Measurements from ENCODE around the gene SPACA7. TPM values are rescaled to one million over a fixed set of nuclear protein-coding genes. Genes with fewer than 3 reads are reported as not detected.
"Not testable (repeated sequence)": the region's sequence is repeated elsewhere in the genome, so short reads cannot be mapped to it uniquely, and the experiment has no call there.

Gene SPACA7
- total RNA-seq, 1 experiment from 2014 or later, result not detected

- no peak for DNase-seq (ENCODE audit: low spot score)
- in situ Hi-C loops (cut with HindIII; ENCODE audit: low sequenced_read_pairs), result no loop called here
These were observed 27.4 kb upstream of the SPACA7 start for GRCh38 chr13:112348642-112349345.

GRCh38 chr13:112349681-112350080 is 26.5 kb upstream of the SPACA7 start:
- no peak for DNase-seq (ENCODE audit: low spot score)
- in situ Hi-C loops (cut with HindIII; ENCODE audit: low sequenced_read_pairs), result no loop called here

GRCh38 chr13:112350300-112350699 is 25.9 kb upstream of the SPACA7 start:
- DNase-seq (ENCODE audit: low spot score), result no peak
- in situ Hi-C loops (cut with HindIII; ENCODE audit: low sequenced_read_pairs), result no loop called here

- DNase-seq (ENCODE audit: low spot score), result no peak
- in situ Hi-C loops (cut with HindIII; ENCODE audit: low sequenced_read_pairs), result no loop called here
These were observed 24.3 kb upstream of the SPACA7 start for GRCh38 chr13:112351825-112352224.

- DNase-seq (ENCODE audit: low spot score), result no peak
- in situ Hi-C loops (cut with HindIII; ENCODE audit: low sequenced_read_pairs), result no loop called here
These were observed 22.3 kb upstream of the SPACA7 start for GRCh38 chr13:112353856-112354255.

GRCh38 chr13:112354330-112355273 is 21.6 kb upstream of the SPACA7 start:
- in situ Hi-C loops (cut with HindIII; ENCODE audit: low sequenced_read_pairs), result no loop called here
- DNase-seq (ENCODE audit: low spot score), result no peak

- in situ Hi-C loops (cut with HindIII; ENCODE audit: low sequenced_read_pairs), result no loop called here
These were observed 20.8 kb upstream of the SPACA7 start for GRCh38 chr13:112355274-112355838.

GRCh38 chr13:112356190-112356589 is 20.0 kb upstream of the SPACA7 start:
- in situ Hi-C loops (cut with HindIII; ENCODE audit: low sequenced_read_pairs), result no loop called here
- DNase-seq (ENCODE audit: low spot score), result no peak

More at GRCh38 chr13:112355274-112355838, 20.8 kb upstream of the SPACA7 start:
- DNase-seq (ENCODE audit: low spot score), result no peak

- in situ Hi-C loops (cut with HindIII; ENCODE audit: low sequenced_read_pairs), result no loop called here
- no peak for DNase-seq (ENCODE audit: low spot score)
These were observed 18.0 kb upstream of the SPACA7 start for GRCh38 chr13:112358156-112358555.

- in situ Hi-C loops (cut with HindIII; ENCODE audit: low sequenced_read_pairs), result no loop called here
- no peak for DNase-seq (ENCODE audit: low spot score)
These were observed 14.1 kb upstream of the SPACA7 start for GRCh38 chr13:112362021-112362420.

GRCh38 chr13:112363867-112364528 is 12.2 kb upstream of the SPACA7 start:
- no peak for DNase-seq (ENCODE audit: low spot score)

GRCh38 chr13:112366907-112367646 is 9.1 kb upstream of the SPACA7 start:
- DNase-seq (ENCODE audit: low spot score), result no peak
- in situ Hi-C loops (cut with HindIII; ENCODE audit: low sequenced_read_pairs), result no loop called here

More at GRCh38 chr13:112363867-112364528, 12.2 kb upstream of the SPACA7 start:
- in situ Hi-C loops (cut with HindIII; ENCODE audit: low sequenced_read_pairs), result no loop called here

- in situ Hi-C loops (cut with HindIII; ENCODE audit: low sequenced_read_pairs), result no loop called here
- no peak for DNase-seq (ENCODE audit: low spot score)
These were observed 7.3 kb upstream of the SPACA7 start for GRCh38 chr13:112368883-112369282.

- no peak for DNase-seq (ENCODE audit: low spot score)
- in situ Hi-C loops (cut with HindIII; ENCODE audit: low sequenced_read_pairs), result no loop called here
These were observed 5.8 kb upstream of the SPACA7 start for GRCh38 chr13:112370311-112370710.

- no peak for DNase-seq (ENCODE audit: low spot score)
These were observed 1.9 kb upstream of the SPACA7 start for GRCh38 chr13:112374271-112374670.

GRCh38 chr13:112391746-112392145 is 15.6 kb downstream of the SPACA7 start:
- DNase-seq (ENCODE audit: low spot score), result no peak

More at GRCh38 chr13:112374271-112374670, 1.9 kb upstream of the SPACA7 start:
- in situ Hi-C loops (cut with HindIII; ENCODE audit: low sequenced_read_pairs), result no loop called here

GRCh38 chr13:112392719-112393118 is 16.6 kb downstream of the SPACA7 start:
- in situ Hi-C loops (cut with HindIII; ENCODE audit: low sequenced_read_pairs), result no loop called here
- no peak for DNase-seq (ENCODE audit: low spot score)

More at GRCh38 chr13:112391746-112392145, 15.6 kb downstream of the SPACA7 start:
- in situ Hi-C loops (cut with HindIII; ENCODE audit: low sequenced_read_pairs), result no loop called here

- DNase-seq (ENCODE audit: low spot score); in situ Hi-C loops (cut with HindIII; ENCODE audit: low sequenced_read_pairs): not testable (repeated sequence)
These were observed 18.9 kb downstream of the SPACA7 start for GRCh38 chr13:112395022-112395421.

- in situ Hi-C loops (cut with HindIII; ENCODE audit: low sequenced_read_pairs); DNase-seq (ENCODE audit: low spot score): not testable (repeated sequence)
These were observed 19.8 kb downstream of the SPACA7 start for GRCh38 chr13:112395941-112396340.
